ENCODE measurements around the gene CERS4. TPM values are rescaled to one million over a fixed set of nuclear protein-coding genes. Genes with fewer than 3 reads are reported as not detected.

The CERS4 gene
- 2.7 to 4.2 TPM (median 3.8 TPM) in 5 replicates for total RNA-seq (2022; extraction: Qiagen RNA extraction)

GRCh38 chr19:8208922-8209461, at the start of gene CERS4:
TSS of gene CERS4 (plus strand) at chr19:8209370. CDS start at chr19:8251077, 41,707 bp downstream.

DNA sequence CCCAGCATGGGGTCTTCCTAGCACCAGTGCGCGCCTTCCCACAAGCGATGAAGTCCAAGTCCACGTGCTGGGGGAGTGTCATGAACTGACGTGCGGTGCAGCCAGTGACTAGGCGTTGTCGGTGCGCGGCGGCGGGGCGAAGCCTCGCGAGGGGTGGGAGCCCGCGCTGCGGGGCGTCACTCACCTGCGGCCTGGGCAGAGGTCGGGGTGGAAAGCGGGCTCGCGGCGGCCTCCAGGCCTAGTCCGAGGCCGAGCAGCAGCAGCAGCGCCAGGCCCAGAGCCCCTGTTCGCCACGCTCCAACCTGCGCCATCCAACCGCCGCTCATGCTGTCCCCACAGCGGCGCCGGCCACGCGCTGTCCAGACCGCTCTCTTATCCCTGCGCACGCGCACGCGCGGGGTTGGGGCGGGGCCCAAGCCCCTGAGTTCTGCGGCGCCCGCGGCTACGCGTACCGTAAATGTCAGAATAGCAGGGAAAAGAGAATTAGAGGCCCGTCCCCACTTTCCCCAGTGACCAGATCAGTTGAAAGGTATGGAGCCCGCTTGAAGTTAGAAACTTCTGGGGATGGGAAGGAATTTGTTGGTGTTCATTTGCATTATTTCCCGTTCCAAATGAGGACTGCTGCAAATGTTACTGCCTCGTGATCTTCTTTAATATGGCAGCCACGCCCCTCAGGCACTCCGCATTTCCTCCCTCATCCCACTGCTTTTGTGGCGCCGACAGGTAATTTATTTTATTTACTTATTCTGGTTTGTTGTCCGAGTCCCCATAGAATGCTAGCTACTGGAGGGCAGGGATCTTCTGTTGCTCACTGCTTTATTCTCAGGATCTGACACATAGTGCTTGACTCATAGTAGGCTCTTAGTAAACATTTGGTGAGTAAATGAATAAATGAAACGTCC, 99.0 kb downstream of the CERS4 start, which contains the start of gene CD320:
TSS of gene CD320 (minus strand) at position 394 of the 902 bp plus-strand sequence. CDS start at position 326, 68 bp downstream.

Other genes starting within 250 kb of the CERS4 start
- gene ELAVL1, start 203.7 kb upstream of the CERS4 start, total RNA-seq (2022; extraction: Qiagen RNA extraction) = 60.5 to 67.8 TPM (median 65.2 TPM) in 5 replicates
- gene CCL25, start 156.6 kb upstream of the CERS4 start, total RNA-seq (2022; extraction: Qiagen RNA extraction) = not detected in 5 replicates
- not detected in 5 replicates for gene FBN3, start 59.8 kb upstream of the CERS4 start, total RNA-seq (2022; extraction: Qiagen RNA extraction)
- 61.6 to 97.9 TPM (median 94.6 TPM) in 5 replicates for gene CD320, start 99.0 kb downstream of the CERS4 start, total RNA-seq (2022; extraction: Qiagen RNA extraction)
- gene NDUFA7, start 112.0 kb downstream of the CERS4 start, total RNA-seq (2022; extraction: Qiagen RNA extraction) = 69.6 to 92.7 TPM (median 86.1 TPM) in 5 replicates
- gene RPS28, start 112.1 kb downstream of the CERS4 start, total RNA-seq (2022; extraction: Qiagen RNA extraction) = 517 to 1,007 TPM (median 905 TPM) in 5 replicates
- 4.8 to 7.9 TPM (median 6.1 TPM) in 5 replicates for gene KANK3, start 133.9 kb downstream of the CERS4 start, total RNA-seq (2022; extraction: Qiagen RNA extraction)
- gene ANGPTL4, start 154.8 kb downstream of the CERS4 start, total RNA-seq (2022; extraction: Qiagen RNA extraction) = 508 to 697 TPM (median 629 TPM) in 5 replicates
- 91.6 to 101 TPM (median 94.7 TPM) in 5 replicates for gene RAB11B, start 181.0 kb downstream of the CERS4 start, total RNA-seq (2022; extraction: Qiagen RNA extraction)
- 16.2 to 21.7 TPM (median 20.5 TPM) in 5 replicates for gene MARCHF2, start 203.9 kb downstream of the CERS4 start, total RNA-seq (2022; extraction: Qiagen RNA extraction)
- 227 to 271 TPM (median 237 TPM) in 5 replicates for gene HNRNPM, start 235.6 kb downstream of the CERS4 start, total RNA-seq (2022; extraction: Qiagen RNA extraction)